LNCaP clone FGC (cell line): ENCODE measurements around the gene ADARB2.
A peak's percentile ranks its signal among the peaks of the same experiment; 100 is the strongest.

Source experiments
- DNase-seq: peaks from one replicate; pipeline ENCODE4 v3.0.0-alpha.2; 2011; ENCODE audit warnings: low read depth
- H3K4me3 ChIP-seq: 2 replicates; pipeline ENCODE4 v1.5.1; 2011; ENCODE audit warnings: mild to moderate bottlenecking, low read depth, low read length, control low read depth
- TF ChIP-seq, protein P1 (sequence below): IDR thresholded peaks from 2 replicates; pipeline ENCODE4 v1.5.1; 2012; ENCODE audit warnings: mild to moderate bottlenecking; ENCODE audit not compliant: control insufficient read depth, insufficient read depth; ENCODE audit errors: extremely low read depth

ADARB2 gene

GRCh38 chr10:1729751-1730150 lies 7.6 kb downstream of the ADARB2 start:
- no peak for DNase-seq
- H3K4me3 ChIP-seq: no peak overlapping the region
- TF ChIP-seq, protein P1, sequence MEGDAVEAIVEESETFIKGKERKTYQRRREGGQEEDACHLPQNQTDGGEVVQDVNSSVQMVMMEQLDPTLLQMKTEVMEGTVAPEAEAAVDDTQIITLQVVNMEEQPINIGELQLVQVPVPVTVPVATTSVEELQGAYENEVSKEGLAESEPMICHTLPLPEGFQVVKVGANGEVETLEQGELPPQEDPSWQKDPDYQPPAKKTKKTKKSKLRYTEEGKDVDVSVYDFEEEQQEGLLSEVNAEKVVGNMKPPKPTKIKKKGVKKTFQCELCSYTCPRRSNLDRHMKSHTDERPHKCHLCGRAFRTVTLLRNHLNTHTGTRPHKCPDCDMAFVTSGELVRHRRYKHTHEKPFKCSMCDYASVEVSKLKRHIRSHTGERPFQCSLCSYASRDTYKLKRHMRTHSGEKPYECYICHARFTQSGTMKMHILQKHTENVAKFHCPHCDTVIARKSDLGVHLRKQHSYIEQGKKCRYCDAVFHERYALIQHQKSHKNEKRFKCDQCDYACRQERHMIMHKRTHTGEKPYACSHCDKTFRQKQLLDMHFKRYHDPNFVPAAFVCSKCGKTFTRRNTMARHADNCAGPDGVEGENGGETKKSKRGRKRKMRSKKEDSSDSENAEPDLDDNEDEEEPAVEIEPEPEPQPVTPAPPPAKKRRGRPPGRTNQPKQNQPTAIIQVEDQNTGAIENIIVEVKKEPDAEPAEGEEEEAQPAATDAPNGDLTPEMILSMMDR: no peak

GRCh38 chr10:1726861-1727260 lies 10.5 kb downstream of the ADARB2 start:
- TF ChIP-seq, protein P1: no peak
- H3K4me3 ChIP-seq: no peak overlapping the region
- peak; percentile 85 for DNase-seq

DNA sequence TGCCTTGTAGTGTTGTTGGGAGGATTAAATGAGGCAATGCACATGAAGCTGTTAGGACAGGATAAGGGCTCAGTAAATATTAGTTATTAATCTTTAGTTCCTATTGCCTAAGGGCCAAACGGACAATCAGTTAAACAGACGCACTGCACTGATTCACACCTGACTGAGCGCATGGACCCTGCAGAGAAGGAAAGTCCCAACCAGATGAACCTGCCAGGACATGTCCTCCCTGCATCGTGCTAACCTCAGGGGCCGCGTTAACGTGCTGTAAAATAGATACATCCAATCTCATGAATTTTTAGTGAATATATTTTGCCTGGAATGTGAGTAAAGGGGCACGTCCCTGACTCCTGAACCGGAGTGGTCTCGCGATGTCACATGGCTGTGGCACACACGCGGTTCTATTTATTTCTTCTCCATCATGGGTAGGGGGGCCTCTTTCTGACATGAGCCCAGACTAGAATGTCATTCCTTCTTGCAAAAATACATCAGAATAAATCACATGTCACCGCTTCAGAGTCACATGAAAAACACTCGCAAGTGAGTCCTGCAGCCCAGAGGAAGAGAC lies 12.3 kb downstream of the ADARB2 start:
- DNase-seq: no peak
- TF ChIP-seq, protein P1: no peak
- no peak overlapping the region for H3K4me3 ChIP-seq

DNA sequence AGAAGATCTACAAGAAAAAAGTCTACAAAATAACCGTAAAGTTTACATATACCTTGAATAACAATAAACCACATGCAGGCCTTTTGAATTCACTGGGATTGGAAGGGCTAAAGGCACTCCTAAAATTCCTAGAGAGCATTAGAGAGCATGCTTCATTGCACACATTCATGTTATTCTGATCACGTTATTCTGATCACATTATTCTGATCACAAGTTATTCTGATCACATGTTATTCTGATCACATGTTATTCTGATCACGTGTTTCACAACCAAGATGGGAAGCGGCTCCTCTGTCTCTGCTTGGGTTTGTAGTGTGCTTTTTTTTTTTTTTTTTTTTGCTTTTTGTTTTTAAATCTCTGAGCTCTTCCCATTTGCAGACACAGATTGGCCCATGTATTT lies 20.5 kb downstream of the ADARB2 start:
- H3K4me3 ChIP-seq: no peak overlapping the region
- TF ChIP-seq, protein P1: no peak
- no peak for DNase-seq

GRCh38 chr10:1715821-1716220 lies 21.5 kb downstream of the ADARB2 start:
- DNase-seq: peak; percentile 6
- TF ChIP-seq, protein P1: peak; percentile 87
- H3K4me3 ChIP-seq: no peak overlapping the region

DNA sequence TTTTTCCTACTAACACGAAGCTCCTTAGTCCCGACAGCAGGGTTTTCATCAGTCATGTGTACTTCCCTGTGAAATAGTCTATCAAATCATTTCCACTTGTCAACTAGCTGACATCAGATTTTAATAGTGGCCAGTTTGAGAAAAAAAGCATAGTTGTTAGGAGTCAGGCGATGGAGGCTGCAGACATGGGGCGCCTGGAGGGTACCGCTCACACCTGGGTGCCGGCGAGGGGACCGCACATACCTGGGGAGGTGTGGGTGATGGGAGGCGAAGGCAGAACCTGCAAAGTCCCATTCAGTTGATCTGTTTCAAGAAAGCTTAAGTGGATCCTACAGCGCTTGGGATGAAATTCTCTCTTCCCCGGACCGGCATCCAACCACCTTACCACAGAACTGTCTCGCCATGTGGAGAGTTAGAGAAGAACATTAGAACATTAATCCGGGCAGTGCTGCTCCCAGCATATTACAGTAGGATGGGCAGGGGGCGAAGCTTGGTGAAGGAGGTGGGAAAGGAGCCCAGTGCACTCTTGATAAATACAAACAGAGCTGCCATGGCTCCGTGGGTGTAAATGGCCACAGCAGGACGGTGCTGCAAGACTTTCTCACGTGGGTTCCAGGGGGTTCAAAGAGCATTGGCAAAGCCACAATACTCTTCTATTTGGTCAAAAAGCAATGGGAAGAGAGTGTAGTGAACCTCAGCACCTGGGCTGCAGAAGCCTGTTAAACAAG lies 24.2 kb downstream of the ADARB2 start:
- H3K4me3 ChIP-seq: no peak overlapping the region
- TF ChIP-seq, protein P1: no peak
- DNase-seq: no peak

- DNase-seq: no peak
- no peak overlapping the region for H3K4me3 ChIP-seq
- TF ChIP-seq, protein P1: no peak
Observed at GRCh38 chr10:1712314-1712713, 25.0 kb downstream of the ADARB2 start.
